Adrenal gland (tissue), 12 donors: ENCODE measurements around the gene PTPRU. TPM values are rescaled to one million over a fixed set of nuclear protein-coding genes. Genes with fewer than 3 reads are reported as not detected.

Experiments
- DNase-seq, 7 donors: peaks; one replicate each; pipeline ENCODE4 v3.0.0-alpha.2; 2019 to 2020
- H3K27ac ChIP-seq, 5 donors: fragments of 200-600 bp; sonication (generic) in 4 of 5; 1 replicate in 3 of 5; 2 replicates in 2 of 5; pipeline versions ENCODE4 v1.5.1 to v1.8.0; 2016 to 2020; ENCODE audit warnings: mild to moderate bottlenecking in 1 of 5
- H3K27me3 ChIP-seq: fragments of 200-600 bp; 2 replicates; pipeline ENCODE4 v1.8.0; 2021
- H3K36me3 ChIP-seq, 2 donors: fragments of 200-600 bp; replicated peaks in 1 of 2; 1 replicate in 1 of 2; 2 replicates in 1 of 2; pipeline versions ENCODE4 v1.5.1 to v1.8.0; 2018 to 2022
- H3K4me1 ChIP-seq, 2 donors: fragments of 200-600 bp; replicated peaks in 1 of 2; 1 replicate in 1 of 2; 2 replicates in 1 of 2; pipeline versions ENCODE4 v1.5.1 to v1.8.0; 2018 to 2021
- H3K4me3 ChIP-seq, 4 donors: fragments of 200-600 bp; sonication (generic) in 3 of 4; one replicate each; pipeline ENCODE4 v1.5.1; 2016 to 2018
- H3K9me3 ChIP-seq, 3 donors: fragments of 200-600 bp; sonication (generic) in 1 of 3; replicated peaks in 1 of 3; 1 replicate in 2 of 3; 2 replicates in 1 of 3; pipeline versions ENCODE4 v1.5.1 to v1.8.0; 2016 to 2021
- CTCF ChIP-seq, 6 experiments: fragments of 450-650 bp in 4 of 6; fragments of 200-600 bp in 2 of 6; sonication (generic) in 1 of 6; IDR thresholded peaks; 1 replicate in 5 of 6; 2 replicates in 1 of 6; pipeline versions ENCODE4 v1.5.1 to v1.8.0; 2016 to 2021; ENCODE audit warnings: antibody characterized with exemption in 6 of 6, mild to moderate bottlenecking in 2 of 6, moderate library complexity in 1 of 6
- POLR2A ChIP-seq, 2 donors: fragments of 450-650 bp; IDR thresholded peaks; one replicate each; pipeline ENCODE4 v1.6.1; 2017; ENCODE audit warnings: antibody characterized with exemption in 2 of 2, mild to moderate bottlenecking in 2 of 2, moderate library complexity in 1 of 2
- WGBS, 4 donors: extraction: QIAGEN DNeasy Blood & Tissue Kit in 2 of 4; methylation state at CpG; one replicate each; pipeline versions ENCODE4 v1.1.5 to v1.1.7; 2013 to 2017; 5-methylcytosine and 5-hydroxymethylcytosine counted together
- intact Hi-C, 2 donors: fragments of 100-400 bp; cut with DNase I; formaldehyde crosslinking; loops; one replicate each; pipeline versions ENCODE4 v1.14.1 to v1.15.0; 2022 to 2023
- polyA plus RNA-seq, 3 donors: library from polyadenylated mRNA; stranded (reverse); fragments of 200-250 nt in 2 of 3; fragments of 350-450 nt in 1 of 3; fragmentation: Illumina TruSeq in 1 of 3; extraction: RNeasy Lipid Tissue Mini Kit (QIAGEN cat#74804) in 1 of 3; gene quantifications; one replicate each; pipeline ENCODE4 v1.2.3, GENCODE V29; 2013 to 2014
- total RNA-seq, 9 donors: library from RNA; depleted of rRNA in 4 of 9; stranded (reverse); fragments of >200 nt in 4 of 9; fragments of 120-200 nt in 1 of 9; fragmentation: NEBNext Ultra II Directional in 1 of 9; extraction: Animal tissue kit (Norgen Biotek cat#: 25700) in 1 of 9; gene quantifications; one replicate each; pipeline versions ENCODE4 v1.1.0 to v1.2.4, GENCODE V29; 2013 to 2023
- donor health status: healthy with polysubstance abuse.
- donor health status: Bipolar disorder and iron deficiency.
- donor health status: DM: yes; HTN: yes; CAD: no.
- donor health status: DM: no; HTN: no; CAD: no.
- donor health status: DM: no; HTN: no; CAD: no.
- donor health status: DM: yes; HTN: yes; CAD: no.

Gene PTPRU
- total and polyA plus RNA-seq, 12 donors, result 1.4 to 14.4 (median 6.7) TPM

- Histone ChIP-seq H3K27me3 (no peaks in the 10 kb centered on the region), H3K36me3 (no peaks in the 10 kb centered on the region), H3K27ac (no peak overlapping the region), H3K4me3 (no peak overlapping the region), H3K9me3 (no peaks in the 10 kb centered on the region), H3K4me1 (no peaks in the 10 kb centered on the region)
- WGBS, 4 donors, result 68 to 77% (median 72%) methylated on average over 4 of the region's 4 CpGs
- no peak for DNase-seq
- TF ChIP-seq POLR2A (IDR thresholded peaks at IDR 0.05) (no peak), CTCF (IDR thresholded peaks at IDR 0.05) (no peak)
- intact Hi-C loops, result no loop called here
These were observed 105.6 kb downstream of the PTPRU start for GRCh38 chr1:29341936-29342335.

GRCh38 chr1:29342351-29342750 lies 106.0 kb downstream of the PTPRU start:
- intact Hi-C loops, result no loop called here
- no peaks in the 10 kb centered on the region for H3K36me3 ChIP-seq
- no peaks in the 10 kb centered on the region for H3K9me3 ChIP-seq
- 73 to 82% (median 76%) methylated on average over 6 to 7 of the region's 7 CpGs for WGBS, 4 donors
- H3K4me1 ChIP-seq, result no peaks in the 10 kb centered on the region
- no peak overlapping the region for H3K4me3 ChIP-seq
- no peak overlapping the region for H3K27ac ChIP-seq
- DNase-seq, result no peak
- TF ChIP-seq POLR2A (IDR thresholded peaks at IDR 0.05) (no peak), CTCF (IDR thresholded peaks at IDR 0.05) (no peak)
- no peaks in the 10 kb centered on the region for H3K27me3 ChIP-seq

- Histone ChIP-seq H3K9me3 (no peaks in the 10 kb centered on the region), H3K4me1 (no peaks in the 10 kb centered on the region), H3K27ac (no peak overlapping the region), H3K36me3 (no peaks in the 10 kb centered on the region), H3K27me3 (no peaks in the 10 kb centered on the region), H3K4me3 (no peak overlapping the region)
- 42 to 67% (median 56%) methylated on average over 1 to 2 of the region's 2 CpGs for WGBS, 4 donors
- DNase-seq, result no peak
- intact Hi-C loops, result no loop called here
- TF ChIP-seq POLR2A (IDR thresholded peaks at IDR 0.05), result no peak
These were observed 106.7 kb downstream of the PTPRU start for GRCh38 chr1:29342983-29343382.

DNA sequence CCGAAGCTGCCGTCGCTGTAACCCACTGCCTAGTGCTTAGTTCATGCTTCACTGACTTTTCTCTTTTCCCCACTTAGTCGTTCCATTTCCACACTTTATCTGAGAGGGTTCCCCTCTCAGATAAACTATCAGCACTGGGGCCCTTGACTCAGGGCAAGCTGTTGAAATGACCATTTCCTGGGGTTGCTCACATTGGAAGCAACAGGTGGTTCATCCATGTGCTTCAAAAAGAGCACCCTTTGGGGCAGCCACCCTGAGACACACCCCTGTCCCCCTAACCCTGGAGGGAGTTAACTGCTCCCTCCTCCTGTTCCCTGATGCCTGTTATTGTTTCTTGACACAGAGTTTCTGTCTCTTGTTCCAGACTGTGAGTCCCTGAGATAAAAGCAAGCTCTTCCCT lies 107.2 kb downstream of the PTPRU start:
- no peaks in the 10 kb centered on the region for H3K4me1 ChIP-seq
- no peaks in the 10 kb centered on the region for H3K9me3 ChIP-seq
- WGBS, 4 donors, result 65 to 85% (median 70%) methylated on average over 4 of the region's 4 CpGs
- DNase-seq, result no peak
- H3K36me3 ChIP-seq, result no peaks in the 10 kb centered on the region
- TF ChIP-seq POLR2A (IDR thresholded peaks at IDR 0.05) (no peak), CTCF (IDR thresholded peaks at IDR 0.05) (no peak)
- no peaks in the 10 kb centered on the region for H3K27me3 ChIP-seq
- H3K4me3 ChIP-seq, result no peak overlapping the region
- intact Hi-C loops, result no loop called here
- no peak overlapping the region for H3K27ac ChIP-seq

- Histone ChIP-seq H3K4me1 (no peaks in the 10 kb centered on the region), H3K36me3 (no peaks in the 10 kb centered on the region), H3K27me3 (no peaks in the 10 kb centered on the region), H3K4me3 (no peak overlapping the region), H3K9me3 (no peaks in the 10 kb centered on the region), H3K27ac (no peak overlapping the region)
- TF ChIP-seq CTCF (IDR thresholded peaks at IDR 0.05) (no peak), POLR2A (IDR thresholded peaks at IDR 0.05) (no peak)
- DNase-seq, result no peak
- 58 to 79% (median 61%) methylated on average over 4 to 10 of the region's 10 CpGs for WGBS, 4 donors
- intact Hi-C loops, result no loop called here
These were observed 107.6 kb downstream of the PTPRU start for GRCh38 chr1:29343908-29344307.
